GM12892 (cell line): ENCODE measurements around the gene MAEA.

ENCODE experiments used
- POLR2A ChIP-seq: IDR thresholded peaks from 2 replicates; pipeline ENCODE4 v1.6.1; 2011; ENCODE audit warnings: low read depth, low read length, control low read depth
- POLR2AphosphoS5 ChIP-seq: IDR thresholded peaks from 2 replicates; pipeline ENCODE4 v1.6.1; 2011; ENCODE audit warnings: low read depth, low read length, control low read depth
- TAF1 ChIP-seq: IDR thresholded peaks from 2 replicates; pipeline ENCODE4 v1.6.1; 2011; ENCODE audit warnings: low read depth, mild to moderate bottlenecking, control low read depth, low read length, borderline replicate concordance

DNA sequence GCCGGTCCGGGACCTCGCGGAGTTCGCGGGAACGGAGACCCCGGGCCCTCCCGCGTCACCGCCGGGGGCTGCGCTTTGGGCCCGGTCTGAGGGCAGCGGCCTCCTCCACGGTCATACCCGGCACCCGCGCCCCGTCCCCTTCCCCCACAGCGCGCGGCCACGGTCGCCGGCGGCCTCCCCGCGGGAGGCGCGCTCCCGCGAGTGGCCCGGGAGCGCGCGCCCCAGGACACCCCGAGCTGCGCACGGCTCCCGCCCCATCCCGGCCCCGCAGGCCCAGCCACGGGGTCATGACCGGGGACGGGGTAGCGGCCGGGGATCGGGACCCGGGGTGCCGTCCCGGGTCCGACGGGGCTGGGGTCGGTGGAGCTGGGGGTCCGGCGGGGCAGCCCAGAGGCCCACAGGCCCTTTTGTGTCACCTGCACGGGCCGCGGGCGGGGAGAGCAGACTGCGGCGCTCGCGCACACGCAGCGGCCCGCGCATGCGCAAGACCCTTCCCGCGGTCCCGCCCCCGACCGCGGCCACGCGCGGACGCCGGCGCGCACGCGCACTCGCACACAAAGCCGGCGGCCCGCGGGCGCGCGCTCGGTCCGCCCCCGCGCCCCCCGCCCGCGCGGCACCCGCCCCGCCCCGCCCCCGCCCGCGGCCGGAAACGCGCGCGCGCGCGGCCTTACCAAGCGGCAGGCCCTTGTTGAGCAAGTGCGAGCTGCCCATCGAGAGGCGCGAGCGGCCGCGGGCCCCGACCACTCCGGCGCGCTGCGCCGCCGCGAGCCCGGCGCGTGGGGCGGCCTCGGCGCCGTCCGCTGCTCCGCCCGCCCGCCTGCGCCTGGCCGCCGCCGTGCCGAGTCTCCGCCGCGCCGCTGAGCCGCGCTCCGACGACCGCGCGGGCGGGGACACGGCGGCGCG lies 41.2 kb upstream of the MAEA start, which contains the start of gene CTBP1:
- peak; percentile 74; the same call in 1 of the 2 replicates for TF ChIP-seq POLR2A
- peak; percentile 61; the same call in 1 of the 2 replicates for TF ChIP-seq POLR2AphosphoS5
- peak; percentile 9; the same call in 1 of the 2 replicates for TF ChIP-seq TAF1
